Sigmoid colon (tissue), 7 donors: Measurements from ENCODE around the gene TRIM9. TPM values are rescaled to one million over a fixed set of nuclear protein-coding genes. Genes with fewer than 3 reads are reported as not detected.
A peak's percentile ranks its signal among the peaks of the same experiment; 100 is the strongest.

Experiments used
- DNase-seq: peaks from one replicate; pipeline ENCODE4 v3.0.0-alpha.2; 2019
- H3K27ac ChIP-seq, 4 donors: fragments of 200-600 bp; sonication (generic); one replicate each; pipeline ENCODE4 v1.5.1; 2016 to 2019; ENCODE audit warnings: mild to moderate bottlenecking in 1 of 4
- H3K27me3 ChIP-seq, 3 donors: fragments of 200-600 bp; sonication (generic); one replicate each; pipeline ENCODE4 v1.5.1; 2019; ENCODE audit warnings: mild to moderate bottlenecking in 1 of 3
- H3K36me3 ChIP-seq, 4 donors: fragments of 200-600 bp; sonication (generic); one replicate each; pipeline ENCODE4 v1.5.1; 2016 to 2019
- H3K4me1 ChIP-seq, 4 donors: fragments of 200-600 bp; sonication (generic); one replicate each; pipeline ENCODE4 v1.5.1; 2017 to 2019
- H3K4me3 ChIP-seq, 4 donors: fragments of 200-600 bp; sonication (generic); one replicate each; pipeline ENCODE4 v1.5.1; 2017 to 2019; ENCODE audit warnings: mild to moderate bottlenecking in 2 of 4, moderate library complexity in 1 of 4
- H3K9me3 ChIP-seq, 4 donors: fragments of 200-600 bp in 3 of 4; sonication (generic) in 3 of 4; one replicate each; pipeline versions ENCODE4 v1.5.1 to v1.6.1; 2013 to 2019
- EP300 ChIP-seq, 4 donors: sonication (generic); formaldehyde crosslinking; IDR thresholded peaks; one replicate each; pipeline ENCODE4 v1.6.1; 2017; ENCODE audit warnings: antibody characterized with exemption in 4 of 4
- POLR2A ChIP-seq, 2 donors: fragments of 450-650 bp; IDR thresholded peaks; one replicate each; pipeline ENCODE4 v1.6.1; 2016; ENCODE audit warnings: antibody characterized with exemption in 2 of 2, mild to moderate bottlenecking in 2 of 2, moderate library complexity in 2 of 2
- POLR2AphosphoS5 ChIP-seq, 4 donors: sonication (generic); formaldehyde crosslinking; IDR thresholded peaks; one replicate each; pipeline ENCODE4 v1.6.1; 2017; ENCODE audit warnings: antibody characterized with exemption in 4 of 4
- WGBS, 2 donors: extraction: QIAGEN DNeasy Blood & Tissue Kit; methylation state at CpG; one replicate each; pipeline ENCODE4 v1.1.7; 2013; 5-methylcytosine and 5-hydroxymethylcytosine counted together
- intact Hi-C: fragments of 100-400 bp; cut with DNase I; formaldehyde crosslinking; loops from one replicate; pipeline ENCODE4 v1.15.1; 2023
- polyA plus RNA-seq, 3 donors: library from polyadenylated mRNA; stranded (reverse); fragments of 200-250 nt; gene quantifications; one replicate each; pipeline ENCODE4 v1.2.3, GENCODE V29; 2013
- total RNA-seq, 4 donors: library from RNA; depleted of rRNA; stranded (reverse); fragments of >200 nt; gene quantifications; one replicate each; pipeline ENCODE4 v1.1.0, GENCODE V29; 2016
- TF ChIP-seq, protein P1 (sequence below), 4 experiments: fragments of 450-650 bp in 3 of 4; fragments of 200-600 bp in 1 of 4; IDR thresholded peaks; one replicate each; pipeline ENCODE4 v1.5.1; 2016 to 2019; ENCODE audit warnings: antibody characterized with exemption in 4 of 4, mild to moderate bottlenecking in 3 of 4, moderate library complexity in 2 of 4
- donor health status: healthy with polysubstance abuse.
- donor health status: Bipolar disorder and iron deficiency.
- donor health status: healthy.

Gene TRIM9
- total and polyA plus RNA-seq, 7 donors: 2.4 to 21.0 (median 13.5) TPM

DNA sequence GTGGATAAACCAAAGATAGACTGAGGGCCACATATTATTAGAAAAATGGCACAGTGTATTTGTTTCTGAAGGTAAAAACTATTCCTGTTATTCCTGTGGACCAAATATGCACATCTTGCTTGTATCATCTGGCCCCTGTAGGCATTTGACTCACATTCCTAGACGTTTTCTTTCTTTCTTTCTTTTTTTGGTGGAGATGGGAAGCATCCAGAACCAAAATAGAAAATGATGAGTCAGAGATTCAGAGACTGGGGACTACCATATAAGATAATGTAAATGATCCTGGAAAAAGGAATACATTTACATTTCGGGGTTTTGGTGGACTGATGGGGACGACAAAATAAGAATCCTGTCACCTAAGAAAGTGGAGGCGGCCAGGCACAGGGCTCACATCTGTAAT is 24.2 kb downstream of the TRIM9 start:
- DNase-seq: no peak
- Histone ChIP-seq H3K27me3 (no peaks in the 10 kb centered on the region), H3K27ac (peak overlapping the region in 2 of 4 donors; percentile 57 to 68), H3K36me3 (no peaks in the 10 kb centered on the region), H3K4me3 (no peak overlapping the region), H3K4me1 (peaks cover 0 to 77% (median 53%) of the 10 kb centered on the region in 4 donors), H3K9me3 (peaks cover 0 to 2% (median 0%) of the 10 kb centered on the region in 4 donors)
- TF ChIP-seq POLR2A (IDR thresholded peaks at IDR 0.05) (no peak), EP300 (IDR thresholded peaks at IDR 0.05) (no peak), POLR2AphosphoS5 (IDR thresholded peaks at IDR 0.05) (no peak)
- TF ChIP-seq, protein P1, sequence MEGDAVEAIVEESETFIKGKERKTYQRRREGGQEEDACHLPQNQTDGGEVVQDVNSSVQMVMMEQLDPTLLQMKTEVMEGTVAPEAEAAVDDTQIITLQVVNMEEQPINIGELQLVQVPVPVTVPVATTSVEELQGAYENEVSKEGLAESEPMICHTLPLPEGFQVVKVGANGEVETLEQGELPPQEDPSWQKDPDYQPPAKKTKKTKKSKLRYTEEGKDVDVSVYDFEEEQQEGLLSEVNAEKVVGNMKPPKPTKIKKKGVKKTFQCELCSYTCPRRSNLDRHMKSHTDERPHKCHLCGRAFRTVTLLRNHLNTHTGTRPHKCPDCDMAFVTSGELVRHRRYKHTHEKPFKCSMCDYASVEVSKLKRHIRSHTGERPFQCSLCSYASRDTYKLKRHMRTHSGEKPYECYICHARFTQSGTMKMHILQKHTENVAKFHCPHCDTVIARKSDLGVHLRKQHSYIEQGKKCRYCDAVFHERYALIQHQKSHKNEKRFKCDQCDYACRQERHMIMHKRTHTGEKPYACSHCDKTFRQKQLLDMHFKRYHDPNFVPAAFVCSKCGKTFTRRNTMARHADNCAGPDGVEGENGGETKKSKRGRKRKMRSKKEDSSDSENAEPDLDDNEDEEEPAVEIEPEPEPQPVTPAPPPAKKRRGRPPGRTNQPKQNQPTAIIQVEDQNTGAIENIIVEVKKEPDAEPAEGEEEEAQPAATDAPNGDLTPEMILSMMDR (IDR thresholded peaks at IDR 0.05): no peak
- WGBS, 2 donors: 86% methylated on average over 4 of the region's 4 CpGs
- intact Hi-C loops: loop anchor here (5.0 kb wide), 1 partner anchor 43 kb away; no protein-coding TSS in a partner anchor

DNA sequence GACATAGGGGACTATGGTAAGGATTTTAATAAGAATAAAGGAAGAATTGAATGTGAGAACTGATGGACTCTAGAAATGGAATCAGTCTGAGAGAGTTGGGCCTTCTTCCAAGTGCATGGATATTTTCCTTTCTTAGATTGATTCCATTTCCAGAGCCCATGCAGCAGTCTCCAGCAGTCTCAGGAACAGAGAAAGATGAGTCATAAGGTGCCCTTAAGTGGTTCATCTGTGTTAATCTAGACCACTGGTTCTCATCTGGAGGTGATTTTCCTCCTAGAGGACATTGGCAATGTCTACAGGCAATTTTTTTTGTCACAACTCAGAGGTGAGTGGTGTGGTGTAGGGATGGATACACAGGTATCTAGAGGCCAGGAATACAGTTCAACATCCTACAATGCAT is 25.9 kb downstream of the TRIM9 start:
- Histone ChIP-seq H3K9me3 (peaks cover 0 to 2% (median 0%) of the 10 kb centered on the region in 4 donors), H3K27ac (peak overlapping the region in 3 of 4 donors; percentile 62 to 73 (median 69)), H3K36me3 (no peaks in the 10 kb centered on the region), H3K27me3 (no peaks in the 10 kb centered on the region), H3K4me3 (no peak overlapping the region), H3K4me1 (peaks cover 0 to 62% (median 42%) of the 10 kb centered on the region in 4 donors)
- intact Hi-C loops: no loop called here
- TF ChIP-seq POLR2AphosphoS5 (IDR thresholded peaks at IDR 0.05) (peak in 3 of 4 donors; percentile 36 to 58 (median 46)), POLR2A (IDR thresholded peaks at IDR 0.05) (no peak)
- no peak for DNase-seq

DNA sequence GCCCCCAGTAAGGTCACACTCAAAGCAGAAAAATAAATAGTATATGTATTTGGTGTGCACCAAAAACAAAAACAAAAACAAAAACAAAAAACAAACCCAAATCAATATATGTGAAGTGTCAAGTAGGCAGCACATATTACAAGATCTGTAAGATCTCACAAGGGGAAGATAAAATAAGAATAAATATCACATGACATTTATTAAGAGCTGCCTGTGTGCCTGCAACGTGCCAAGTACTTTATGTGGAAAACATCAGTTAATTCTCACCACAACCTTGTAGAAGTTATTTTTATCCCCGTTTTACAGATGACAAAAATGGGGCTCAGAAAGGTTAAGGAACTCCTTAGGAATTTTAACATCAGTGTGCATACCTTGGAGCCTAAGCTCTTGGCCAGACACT is 26.6 kb downstream of the TRIM9 start:
- Histone ChIP-seq H3K4me3 (no peak overlapping the region), H3K27me3 (no peaks in the 10 kb centered on the region), H3K27ac (peak overlapping the region in 3 of 4 donors; percentile 62 to 73 (median 69)), H3K4me1 (peaks cover 0 to 54% (median 34%) of the 10 kb centered on the region in 4 donors), H3K36me3 (no peaks in the 10 kb centered on the region), H3K9me3 (peaks cover 0 to 2% (median 0%) of the 10 kb centered on the region in 4 donors)
- DNase-seq: no peak
- intact Hi-C loops: no loop called here
- WGBS, 2 donors: 75 to 82% methylated on average over 2 of the region's 2 CpGs
- peak in 3 of 4 donors; percentile 22 to 63 (median 61) for TF ChIP-seq EP300 (IDR thresholded peaks at IDR 0.05)
- no peak for TF ChIP-seq POLR2A (IDR thresholded peaks at IDR 0.05)
- TF ChIP-seq POLR2AphosphoS5 (IDR thresholded peaks at IDR 0.05): peak; percentile 53 to 93 (median 81)

DNA sequence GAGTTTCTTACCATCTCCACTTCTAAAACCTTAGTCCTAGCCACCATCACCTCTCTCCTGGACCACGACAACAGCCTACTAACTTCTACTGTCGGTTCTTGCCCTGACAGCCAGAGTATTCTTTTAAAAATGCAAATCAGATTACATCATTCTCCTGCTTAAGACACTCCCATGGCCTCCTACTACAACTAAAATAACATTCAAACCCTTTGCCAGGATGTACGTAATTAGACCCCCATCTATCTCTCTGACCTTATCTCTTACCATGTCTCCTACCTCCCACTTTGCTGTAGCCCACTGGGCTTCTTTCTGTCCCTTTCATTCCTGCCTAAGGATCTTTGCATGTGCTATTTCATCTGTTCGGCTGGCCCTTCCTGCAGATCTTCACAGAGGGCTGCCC is 27.6 kb downstream of the TRIM9 start:
- Histone ChIP-seq H3K27ac (peak overlapping the region in 3 of 4 donors; percentile 62 to 73 (median 69)), H3K27me3 (no peaks in the 10 kb centered on the region), H3K9me3 (peaks cover 0 to 2% (median 0%) of the 10 kb centered on the region in 4 donors), H3K4me1 (peaks cover 0 to 44% (median 30%) of the 10 kb centered on the region in 4 donors), H3K4me3 (no peak overlapping the region), H3K36me3 (no peaks in the 10 kb centered on the region)
- intact Hi-C loops: no loop called here
- no peak for DNase-seq
- TF ChIP-seq POLR2A (IDR thresholded peaks at IDR 0.05) (no peak), POLR2AphosphoS5 (IDR thresholded peaks at IDR 0.05) (no peak), EP300 (IDR thresholded peaks at IDR 0.05) (no peak)
- TF ChIP-seq, protein P1 (IDR thresholded peaks at IDR 0.05): no peak
- WGBS, 2 donors: 80 to 89% methylated on average over 4 of the region's 4 CpGs

DNA sequence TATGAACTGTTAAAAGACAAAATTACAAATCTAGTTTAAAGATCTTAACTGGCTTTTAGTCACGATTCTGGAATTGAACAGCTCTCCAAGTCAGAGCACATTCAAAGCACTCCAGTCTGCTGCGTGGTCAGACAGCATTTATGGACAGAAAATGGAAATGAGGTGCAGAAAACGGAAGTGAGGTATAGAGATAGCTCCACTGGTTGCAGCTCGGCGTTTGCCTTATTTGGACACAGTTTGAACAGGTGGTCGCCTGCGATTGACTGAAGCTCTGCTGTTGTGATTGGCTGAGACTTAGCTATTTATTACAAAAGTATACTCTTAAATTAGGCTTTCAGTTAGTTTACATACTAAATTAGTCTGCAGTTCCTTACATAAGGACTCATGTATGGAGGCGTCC is 28.3 kb downstream of the TRIM9 start:
- Histone ChIP-seq H3K36me3 (no peaks in the 10 kb centered on the region), H3K27me3 (no peaks in the 10 kb centered on the region), H3K27ac (peak overlapping the region in 3 of 4 donors; percentile 16 to 73 (median 69)), H3K4me3 (no peak overlapping the region), H3K4me1 (peaks cover 0 to 37% (median 24%) of the 10 kb centered on the region in 4 donors), H3K9me3 (peaks cover 0 to 2% (median 0%) of the 10 kb centered on the region in 4 donors)
- intact Hi-C loops: no loop called here
- DNase-seq: no peak
- TF ChIP-seq, protein P1 (IDR thresholded peaks at IDR 0.05): no peak
- no peak for TF ChIP-seq POLR2A (IDR thresholded peaks at IDR 0.05)
- TF ChIP-seq POLR2AphosphoS5 (IDR thresholded peaks at IDR 0.05): no peak
- TF ChIP-seq EP300 (IDR thresholded peaks at IDR 0.05): no peak
- 88% methylated on average over 8 of the region's 8 CpGs for WGBS, 2 donors

DNA sequence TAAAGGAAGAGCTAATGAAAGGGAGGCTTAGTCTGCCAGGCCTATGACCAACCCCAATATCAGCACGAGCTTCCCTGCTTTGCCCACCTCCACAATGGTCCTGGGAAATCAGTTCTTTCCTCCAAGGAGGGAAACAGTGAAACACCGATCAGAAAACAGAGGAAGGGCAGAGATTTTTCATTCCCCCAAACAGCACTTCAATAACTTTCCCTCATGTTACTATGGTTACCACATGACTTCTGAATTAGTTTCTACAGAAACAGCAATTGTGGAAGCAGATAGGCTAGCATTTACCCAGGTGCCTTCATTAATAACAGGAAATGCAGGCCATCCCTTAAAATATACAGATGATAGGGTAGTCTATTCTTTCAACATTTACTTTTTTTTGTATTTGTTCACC is 35.9 kb downstream of the TRIM9 start:
- Histone ChIP-seq H3K9me3 (no peaks in the 10 kb centered on the region), H3K4me1 (no peaks in the 10 kb centered on the region), H3K36me3 (no peaks in the 10 kb centered on the region), H3K27me3 (no peaks in the 10 kb centered on the region), H3K27ac (no peak overlapping the region), H3K4me3 (no peak overlapping the region)
- intact Hi-C loops: no loop called here
- TF ChIP-seq, protein P1 (IDR thresholded peaks at IDR 0.05): no peak
- TF ChIP-seq POLR2AphosphoS5 (IDR thresholded peaks at IDR 0.05): no peak
- no peak for TF ChIP-seq POLR2A (IDR thresholded peaks at IDR 0.05)
- no peak for TF ChIP-seq EP300 (IDR thresholded peaks at IDR 0.05)
- 65 to 88% methylated on average over 2 of the region's 2 CpGs for WGBS, 2 donors
- no peak for DNase-seq
